K562 (cell line): ENCODE results near the gene ZNF112. TPM values are rescaled to one million over a fixed set of nuclear protein-coding genes. Genes with fewer than 3 reads are reported as not detected.

ENCODE experiments used
- ATAC-seq: fragments of 200-7000 bp; cut with Tn5 transposase; 3 replicates; pipeline ENCODE4 v1.9.1; 2020; ENCODE audit warnings: moderate library complexity
- Bru-seq: library from RNA; stranded (reverse); fragments of 400-500 nt; gene quantifications from one replicate; lab custom pipeline; 2021; lab: Mats Ljungman, UMichigan
- BruChase-seq, 2 experiments: library from RNA; stranded (reverse); fragments of 400-500 nt; gene quantifications; one replicate each; lab custom pipeline; 2021; lab: Mats Ljungman, UMichigan
- BruUV-seq: library from RNA; stranded (reverse); fragments of 400-500 nt; replicated peaks from 2 replicates; lab custom pipeline; 2021; lab: Mats Ljungman, UMichigan
- CTCF ChIA-PET: fragments of 300-600 bp; formaldehyde crosslinking; extraction: SDS; loops from one replicate; lab custom pipeline; 2021; ENCODE audit warnings: low intra/inter-chr PET ratio; lab: Yijun Ruan, JAX
- POLR2A ChIA-PET: fragments of 300-600, 350-650 bp; sonication (Branson Sonifier 250); formaldehyde crosslinking; extraction: SDS; loops from one replicate; lab custom pipeline; 2021; ENCODE audit warnings: antibody characterized with exemption, inconsistent platforms; lab: Yijun Ruan, JAX
- DNase-seq, 4 experiments: peaks; one replicate each; pipeline versions ENCODE4 v3.0.0 to v3.0.0-alpha.2; 2011 to 2018; ENCODE audit warnings: low spot score in 3 of 4, mixed read lengths in 3 of 4; ENCODE audit errors: extremely low read depth in 1 of 4
- FAIRE-seq: peaks from 2 replicates; lab custom pipeline; 2011; peaks lifted over from hg19 to GRCh38; lab: Jason Lieb, UNC
- H2AFZ ChIP-seq: 2 replicates; pipeline ENCODE4 v1.6.0; 2011; ENCODE audit warnings: low read depth, low read length, control low read depth, inconsistent platforms
- H3K27ac ChIP-seq: fragments of 200-600 bp; 3 replicates; pipeline ENCODE4 v1.8.0; 2011; ENCODE audit warnings: low read depth, mild to moderate bottlenecking, control low read depth, inconsistent platforms, low read length, moderate library complexity, mixed read lengths; ENCODE audit errors: extremely low read depth
- H3K27me3 ChIP-seq, 2 experiments: fragments of 300-600 bp in 1 of 2; 2 replicates in 1 of 2; 3 replicates in 1 of 2; pipeline versions ENCODE4 v1.6.0 to v1.8.0; 2011; ENCODE audit warnings: inconsistent platforms in 2 of 2, low read length in 2 of 2, mild to moderate bottlenecking in 1 of 2, mixed read lengths in 1 of 2, moderate library complexity in 1 of 2; ENCODE audit not compliant: control insufficient read depth in 2 of 2, insufficient read depth in 2 of 2
- H3K36me3 ChIP-seq: fragments of 300-600 bp; 3 replicates; pipeline ENCODE4 v1.8.0; 2011; ENCODE audit warnings: mild to moderate bottlenecking, low read length, inconsistent platforms; ENCODE audit not compliant: control insufficient read depth, insufficient read depth
- H3K4me1 ChIP-seq, 2 experiments: fragments of 200-600 bp in 1 of 2; replicated peaks in 1 of 2; 2 replicates in 1 of 2; 3 replicates in 1 of 2; pipeline versions ENCODE4 v1.5.1 to v1.8.0; 2011; ENCODE audit warnings: inconsistent platforms in 2 of 2, low read length in 2 of 2, mild to moderate bottlenecking in 1 of 2, mixed read lengths in 1 of 2, moderate library complexity in 1 of 2; ENCODE audit not compliant: control insufficient read depth in 2 of 2, insufficient read depth in 2 of 2
- H3K4me2 ChIP-seq: 2 replicates; pipeline ENCODE4 v1.6.1; 2011; ENCODE audit warnings: low read length, control low read depth, inconsistent platforms, mixed read lengths; ENCODE audit not compliant: insufficient read depth
- H3K4me3 ChIP-seq: fragments of 200-600 bp; sonication (generic), shearing (Covaris generic); 2 replicates; pipeline ENCODE4 v1.5.1; 2016; ENCODE audit warnings: control low read depth, inconsistent platforms
- H3K79me2 ChIP-seq: fragments of 200-600 bp; 3 replicates; pipeline ENCODE4 v1.8.0; 2011; ENCODE audit warnings: low read length, inconsistent platforms; ENCODE audit not compliant: control insufficient read depth, insufficient read depth
- H3K9ac ChIP-seq, 2 experiments: 2 replicates each; pipeline versions ENCODE4 v1.6.0 to v1.6.1; 2011; ENCODE audit warnings: low read depth in 2 of 2, low read length in 2 of 2, control low read depth in 1 of 2, inconsistent platforms in 1 of 2, mild to moderate bottlenecking in 1 of 2, mixed read lengths in 1 of 2; ENCODE audit not compliant: insufficient read depth in 1 of 2
- H3K9me1 ChIP-seq: one replicate; pipeline ENCODE4 v1.6.0; 2011; ENCODE audit warnings: inconsistent platforms, mild to moderate bottlenecking, low read length, moderate library complexity; ENCODE audit not compliant: control insufficient read depth, insufficient read depth
- H3K9me3 ChIP-seq: replicated peaks from 2 replicates; pipeline ENCODE4 v1.5.1; 2011; ENCODE audit warnings: low read depth, low read length, inconsistent platforms; ENCODE audit not compliant: control insufficient read depth, insufficient read depth
- H4K20me1 ChIP-seq: replicated peaks from 2 replicates; pipeline ENCODE4 v1.6.1; 2011; ENCODE audit warnings: low read length, inconsistent platforms, mixed read lengths; ENCODE audit not compliant: control insufficient read depth, insufficient read depth
- CTBP1 ChIP-seq: fragments of 450-650 bp; IDR thresholded peaks from 2 replicates; pipeline ENCODE4 v1.6.1; 2016; ENCODE audit warnings: borderline replicate concordance
- CXXC5 ChIP-seq: fragments of 250-450 bp; sonication (Bioruptor Pico); IDR thresholded peaks from 2 replicates; pipeline ENCODE4 v1.8.0; 2022; ENCODE audit warnings: inconsistent platforms, mild to moderate bottlenecking, moderate library complexity
- DEAF1 ChIP-seq: fragments of 450-650 bp; formaldehyde crosslinking; IDR thresholded peaks from 2 replicates; pipeline ENCODE4 v1.4.0; 2020; ENCODE audit warnings: mild to moderate bottlenecking, moderate library complexity
- ETV1 ChIP-seq: fragments of 450-650 bp; conservative IDR thresholded peaks from 2 replicates; pipeline ENCODE4 v1.6.1; 2016; ENCODE audit warnings: missing genetic modification characterization, control low read depth, low read depth, missing compliant biosample characterization
- GABPA ChIP-seq: fragments of 200-800 bp; sonication (Bioruptor generic); conservative IDR thresholded peaks from 2 replicates; pipeline ENCODE4 v1.6.1; 2016; ENCODE audit warnings: low read depth, missing genetic modification characterization, missing compliant biosample characterization
- GABPB1 ChIP-seq: sonication (generic); formaldehyde crosslinking; IDR thresholded peaks from 2 replicates; pipeline ENCODE4 v1.8.0; 2022; ENCODE audit warnings: mild to moderate bottlenecking, missing genetic modification reagents
- HCFC1 ChIP-seq: IDR thresholded peaks from 2 replicates; pipeline ENCODE4 v1.6.1; 2012; ENCODE audit warnings: low read depth, low read length, improper control_type of control experiment
- HINFP ChIP-seq: fragments of 450-650 bp; conservative IDR thresholded peaks from 2 replicates; pipeline ENCODE4 v1.6.1; 2016; ENCODE audit warnings: missing genetic modification characterization, low read depth, mild to moderate bottlenecking, control low read depth, missing compliant biosample characterization
- NFXL1 ChIP-seq: fragments of 450-650 bp; formaldehyde crosslinking; IDR thresholded peaks from 2 replicates; pipeline ENCODE4 v1.4.0; 2021; ENCODE audit warnings: mild to moderate bottlenecking
- PHF8 ChIP-seq: fragments of 200-600 bp; sonication (generic); IDR thresholded peaks from 2 replicates; pipeline ENCODE4 v1.6.1; 2012; ENCODE audit warnings: mixed run types, mild to moderate bottlenecking, inconsistent platforms, low read length, moderate library complexity, borderline replicate concordance
- RBFOX2 ChIP-seq: fragments of 200-400 bp; formaldehyde crosslinking; IDR thresholded peaks from 2 replicates; pipeline ENCODE4 v1.6.1; 2017; ENCODE audit warnings: low read depth, mild to moderate bottlenecking, low read length, moderate library complexity
- SIX5 ChIP-seq, 2 experiments: IDR thresholded peaks; 2 replicates each; pipeline ENCODE4 v1.6.1; 2011; ENCODE audit warnings: low read length in 2 of 2, borderline replicate concordance in 1 of 2, low read depth in 1 of 2, mild to moderate bottlenecking in 1 of 2, moderate library complexity in 1 of 2; ENCODE audit not compliant: insufficient read depth in 1 of 2
- SPI1 ChIP-seq: IDR thresholded peaks from 2 replicates; pipeline ENCODE4 v1.6.1; 2011; ENCODE audit warnings: low read depth, low read length, control low read depth, borderline replicate concordance
- ZFX ChIP-seq: sonication (generic); formaldehyde crosslinking; IDR thresholded peaks from 2 replicates; pipeline ENCODE4 v1.8.0; 2022; ENCODE audit warnings: mild to moderate bottlenecking, missing genetic modification reagents, moderate library complexity
- WGBS: fragments of 100-300 bp; shearing (Covaris generic); methylation state at CpG from one replicate; pipeline ENCODE4 v1.1.6; 2016; ENCODE audit warnings: low coverage, mixed read lengths; ENCODE audit not compliant: insufficient coverage; ENCODE audit errors: missing lambda C conversion rate; 5-methylcytosine and 5-hydroxymethylcytosine counted together
- in situ Hi-C: fragments of 300-500 bp; cut with MboI; formaldehyde crosslinking; loops from 4 replicates; pipeline ENCODE4 v1.15.0; 2018; ENCODE audit warnings: inconsistent platforms, mixed read lengths
- intact Hi-C: fragments of 100-400 bp; cut with micrococcal nuclease; formaldehyde crosslinking; loops from 2 replicates; pipeline ENCODE4 v1.14.2; 2022
- long read RNA-seq, 3 experiments: library from polyadenylated mRNA in 2 of 3; library from RNA in 1 of 3; unstranded in 2 of 3; stranded (forward) in 1 of 3; transcript quantifications; one replicate each; pipeline ENCODE4 v2.0.0, GENCODE V29; 2019 to 2022
- polyA minus RNA-seq, 3 experiments: library from RNA; depleted of rRNA, polyadenylated mRNA; stranded (reverse); fragments of >200 nt; gene quantifications; 2 replicates each; pipeline ENCODE4 v1.2.3, GENCODE V29; 2011
- polyA plus RNA-seq, 8 experiments: library from polyadenylated mRNA; depleted of rRNA in 4 of 8; stranded (reverse) in 5 of 8; unstranded in 3 of 8; fragments of >200 nt; fragmentation: Nextera tagmentation in 2 of 8; fragmentation: Illumina TruSeq in 1 of 8; extraction: Ambion mirVana in 2 of 8; extraction: Trizol in 1 of 8; gene quantifications; 2 replicates each; pipeline versions ENCODE4 v1.2.1 to v1.2.3, GENCODE V29; 2011 to 2014; ENCODE audit warnings: inconsistent platforms in 1 of 8, missing spikeins in 1 of 8
- total RNA-seq, 7 experiments: library from RNA; depleted of rRNA in 6 of 7; stranded (reverse); fragments of >200 nt in 6 of 7; fragmentation: Illumina TruSeq in 2 of 7; extraction: Trizol in 2 of 7; gene quantifications; 2 replicates each; pipeline versions ENCODE4 v1.2.1 to v1.2.3, GENCODE V29; 2011 to 2021; ENCODE audit warnings: low replicate concordance in 1 of 7

Gene ZNF112
- total RNA-seq (2011; cell fraction: chromatin; rRNA removed; ENCODE audit: low replicate concordance), result 0.53 and 2.6 TPM in 2 replicates
- total RNA-seq (2011; cell fraction: nucleolus; rRNA removed), result 0.67 and 0.79 TPM in 2 replicates
- 0.99 and 1.6 TPM in 2 replicates for total RNA-seq (2011; cell fraction: nucleoplasm; rRNA removed)
- total RNA-seq (2014; rRNA removed) (0.45 and 0.68 TPM in 2 replicates), total RNA-seq (2014; rRNA removed; fragmentation: Illumina TruSeq; extraction: Trizol) (0.84 and 0.89 TPM in 2 replicates), total RNA-seq (2015; rRNA removed; fragmentation: Illumina TruSeq; extraction: Trizol) (0.94 and 1.3 TPM in 2 replicates), total RNA-seq (2021) (0.40 and 0.58 TPM in 2 replicates), polyA plus RNA-seq (2011; rRNA removed) (0.30 and 0.61 TPM in 2 replicates), polyA plus RNA-seq (2014; fragmentation: Illumina TruSeq; extraction: Trizol) (0.62 and 0.95 TPM in 2 replicates), polyA plus RNA-seq (2014; fragmentation: Nextera tagmentation; extraction: Ambion mirVana) (under 1 TPM; 0.21 to 0.31 TPM), polyA plus RNA-seq (2014; rRNA removed) (0.40 and 0.58 TPM in 2 replicates), polyA minus RNA-seq (2011; rRNA and poly(A)+ RNA removed) (0.63 and 0.69 TPM in 2 replicates), Bru-seq, nascent RNA (percentile 37 among the genes with signal in this experiment), BruChase-seq, experiment 1, labeled RNA remaining after a 2-hour chase (percentile 53 among the genes with signal in this experiment), BruChase-seq, experiment 2, labeled RNA remaining after a 6-hour chase (percentile 50 among the genes with signal in this experiment)
- polyA plus RNA-seq (2011; cell fraction: cytosol; rRNA removed), result 0.03 and 0.06 TPM in 2 replicates
- 0.80 and 1.1 TPM in 2 replicates for polyA plus RNA-seq (2011; cell fraction: nucleus; rRNA removed)
- 0.47 and 0.84 TPM in 2 replicates for polyA plus RNA-seq (2012)
- polyA minus RNA-seq (2011; cell fraction: cytosol; rRNA and poly(A)+ RNA removed), result not detected in 2 replicates
- 0.94 and 1.00 TPM in 2 replicates for polyA minus RNA-seq (2011; cell fraction: nucleus; rRNA and poly(A)+ RNA removed)
- long read RNA-seq, experiment 1, result 0 reads
- long read RNA-seq, experiment 2, result 0 reads
- long read RNA-seq, experiment 3, partial matches to known transcripts, result 0 of 1 reads
- long read RNA-seq, experiment 3, other reads (novel, unspliced or antisense), result 0 of 1 reads

- Histone ChIP-seq H3K9me1 (no peaks in the 10 kb centered on the region), H3K27me3 (no peaks in the 10 kb centered on the region), H3K27ac (no peak within 1 kb of the TSS), H3K4me3 (peak within 1 kb of the TSS; percentile 39), H3K36me3 (no peaks in the 10 kb centered on the region), H3K4me1 (no peaks in the 10 kb centered on the region), H3K9ac (peak within 1 kb of the TSS in 1 of 2 experiments; percentile 26; a peak in 2 of 4 replicates), H2AFZ (peak within 1 kb of the TSS; percentile 95), H4K20me1 (no peaks in the 10 kb centered on the region), H3K9me3 (no peaks in the 10 kb centered on the region), H3K4me2 (peak within 1 kb of the TSS; percentile 71), H3K79me2 (no peaks in the 10 kb centered on the region)
- WGBS, result 5% methylated on average over 38 of the region's 38 CpGs
- DNase-seq (peak; percentile 43 to 77 (median 51)), FAIRE-seq (peak; percentile 96), ATAC-seq (peak; percentile 97)
- ChIA-PET POLR2A (no interaction called here), CTCF (no interaction called here)
- in situ Hi-C loops, result no loop called here
- no TSS peak for BruUV-seq
- intact Hi-C loops, result no loop called here
- TF ChIP-seq SPI1 (peak; percentile 60; the same call in 1 of the 2 replicates), NFXL1 (no peak), ZFX (CRISPR knock-in tag) (peak; percentile 52; the same call in 1 of the 2 replicates), HINFP (tag) (peak; percentile 77), GABPB1 (CRISPR knock-in tag) (peak; percentile 65; the same call in 1 of the 2 replicates), SIX5 (IDR thresholded peaks at IDR 0.05; ENCODE audit: borderline replicate concordance in 1 of 2, insufficient read depth in 1 of 2, low read depth in 1 of 2, low read length in 2 of 2) (peak; percentile 60 to 62; a peak in 3 of 4 replicates), HCFC1 (peak; percentile 81), CXXC5 (CRISPR knock-in tag) (peak; percentile 77), RBFOX2 (peak; percentile 52), PHF8 (peak; percentile 59), GABPA (tag) (peak; percentile 95), DEAF1 (CRISPR knock-in tag) (no peak), CTBP1 (peak; percentile 24; the same call in 1 of the 2 replicates), ETV1 (tag) (peak; percentile 71)
Observed at GRCh38 chr19:44356383-44357111, at the start of gene ZNF112. Gene ZNF112 (minus strand): TSS chr19:44356680. CDS start chr19:44340539, 16,141 bp downstream.
